ENCODE results near the gene PRSS50.

Gene PRSS50

DNA sequence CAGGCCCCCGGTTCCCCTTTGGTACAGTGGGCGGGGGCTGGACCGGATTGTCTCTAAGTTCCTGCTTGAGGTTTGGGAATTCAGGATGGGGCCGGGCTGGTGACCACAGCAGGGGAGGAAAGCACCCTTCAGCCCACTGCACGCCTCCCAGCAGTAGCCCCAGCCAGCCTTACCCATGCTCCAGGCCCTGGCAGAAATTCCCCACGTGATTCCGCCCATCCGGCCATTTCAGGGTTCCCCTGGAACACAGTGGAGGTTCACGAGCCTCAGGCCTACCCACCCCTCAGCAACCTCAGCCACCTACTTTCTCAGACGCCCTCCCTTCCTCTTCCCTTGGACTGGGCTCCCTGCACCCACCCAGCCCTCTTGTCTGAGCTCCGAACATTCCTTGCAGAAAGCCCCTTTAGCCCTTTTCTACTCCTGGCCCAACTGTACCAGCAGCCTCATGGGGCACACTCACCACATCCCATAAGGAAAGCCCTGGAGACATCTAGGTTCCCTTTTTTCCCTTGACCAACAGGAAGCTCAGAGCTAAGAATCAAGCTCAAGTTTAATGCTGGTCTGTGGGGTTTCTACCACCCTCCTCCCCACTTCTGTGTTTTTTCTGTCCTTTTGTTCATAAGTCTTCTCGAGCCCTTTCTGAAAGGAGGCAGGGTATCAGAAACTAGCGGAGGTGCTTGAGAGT lies 35.7 kb downstream of the PRSS50 start:
- ChIA-PET POLR2A (no interaction called here), CTCF (no interaction called here)
- DNase-seq (ENCODE audit: extremely low spot score): no peak
- TF ChIP-seq, protein P1, sequence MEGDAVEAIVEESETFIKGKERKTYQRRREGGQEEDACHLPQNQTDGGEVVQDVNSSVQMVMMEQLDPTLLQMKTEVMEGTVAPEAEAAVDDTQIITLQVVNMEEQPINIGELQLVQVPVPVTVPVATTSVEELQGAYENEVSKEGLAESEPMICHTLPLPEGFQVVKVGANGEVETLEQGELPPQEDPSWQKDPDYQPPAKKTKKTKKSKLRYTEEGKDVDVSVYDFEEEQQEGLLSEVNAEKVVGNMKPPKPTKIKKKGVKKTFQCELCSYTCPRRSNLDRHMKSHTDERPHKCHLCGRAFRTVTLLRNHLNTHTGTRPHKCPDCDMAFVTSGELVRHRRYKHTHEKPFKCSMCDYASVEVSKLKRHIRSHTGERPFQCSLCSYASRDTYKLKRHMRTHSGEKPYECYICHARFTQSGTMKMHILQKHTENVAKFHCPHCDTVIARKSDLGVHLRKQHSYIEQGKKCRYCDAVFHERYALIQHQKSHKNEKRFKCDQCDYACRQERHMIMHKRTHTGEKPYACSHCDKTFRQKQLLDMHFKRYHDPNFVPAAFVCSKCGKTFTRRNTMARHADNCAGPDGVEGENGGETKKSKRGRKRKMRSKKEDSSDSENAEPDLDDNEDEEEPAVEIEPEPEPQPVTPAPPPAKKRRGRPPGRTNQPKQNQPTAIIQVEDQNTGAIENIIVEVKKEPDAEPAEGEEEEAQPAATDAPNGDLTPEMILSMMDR (IDR thresholded peaks at IDR 0.05; ENCODE audit: control extremely low read depth, extremely low read depth, low read depth, missing control alignments): no peak

DNA sequence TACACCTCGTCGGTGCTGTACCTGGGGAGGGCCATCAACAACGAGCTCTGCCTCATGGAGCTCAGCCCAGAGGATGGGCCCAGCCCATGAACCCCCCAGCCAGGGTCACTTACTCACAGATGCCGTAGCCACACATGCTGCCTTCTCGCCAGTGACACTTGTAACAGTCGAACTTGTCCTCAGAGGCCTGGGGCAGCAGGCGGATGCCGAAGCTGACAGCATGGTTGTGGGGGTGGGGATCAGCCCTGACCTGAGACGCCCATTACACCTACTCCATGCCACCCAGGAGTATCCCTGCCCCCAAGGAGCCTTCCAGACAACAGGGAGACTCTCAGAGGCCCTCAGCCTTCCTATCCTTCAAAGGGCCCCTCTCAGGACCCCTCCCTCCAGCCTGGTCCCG lies 36.3 kb downstream of the PRSS50 start:
- POLR2A ChIA-PET: no interaction called here
- TF ChIP-seq, protein P1 (IDR thresholded peaks at IDR 0.05; ENCODE audit: control extremely low read depth, extremely low read depth, low read depth, missing control alignments): no peak
- CTCF ChIA-PET: no interaction called here
- no peak for DNase-seq (ENCODE audit: extremely low spot score)

- TF ChIP-seq, protein P1 (IDR thresholded peaks at IDR 0.05; ENCODE audit: control extremely low read depth, extremely low read depth, low read depth, missing control alignments): no peak
- ChIA-PET POLR2A (no interaction called here), CTCF (interaction anchor here (1.2 kb wide), 1 partner anchor 51 kb away, joined by 4 read pairs; no protein-coding TSS in a partner anchor)
- no peak for DNase-seq (ENCODE audit: extremely low spot score)
Observed at GRCh38 chr3:46680298-46680826, 37.3 kb downstream of the PRSS50 start.

DNA sequence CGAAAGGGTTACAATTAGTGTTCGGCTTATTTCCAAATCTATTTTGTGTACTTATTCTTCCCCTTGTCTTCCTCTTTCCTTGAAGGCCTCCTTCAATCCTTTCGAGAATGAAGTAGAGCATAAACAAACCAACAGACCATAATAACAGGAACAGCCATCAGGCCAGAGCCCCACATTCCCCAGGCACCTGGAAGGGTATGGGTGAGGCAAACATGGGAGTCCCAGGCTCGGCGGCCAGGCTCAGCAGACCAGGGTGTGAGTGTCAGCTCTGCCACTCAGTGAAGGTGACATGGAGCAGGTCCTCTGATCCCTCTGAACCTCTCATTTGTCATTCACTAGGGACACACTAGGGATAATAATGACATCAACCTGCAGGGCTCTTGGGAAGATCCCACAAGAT lies 38.0 kb downstream of the PRSS50 start:
- no peak for DNase-seq (ENCODE audit: extremely low spot score)
- POLR2A ChIA-PET: no interaction called here
- CTCF ChIA-PET: interaction anchor here (1.2 kb wide), 1 partner anchor 50 kb away, joined by 4 read pairs; no protein-coding TSS in a partner anchor
- TF ChIP-seq, protein P1 (IDR thresholded peaks at IDR 0.05; ENCODE audit: control extremely low read depth, extremely low read depth, low read depth, missing control alignments): no peak

DNA sequence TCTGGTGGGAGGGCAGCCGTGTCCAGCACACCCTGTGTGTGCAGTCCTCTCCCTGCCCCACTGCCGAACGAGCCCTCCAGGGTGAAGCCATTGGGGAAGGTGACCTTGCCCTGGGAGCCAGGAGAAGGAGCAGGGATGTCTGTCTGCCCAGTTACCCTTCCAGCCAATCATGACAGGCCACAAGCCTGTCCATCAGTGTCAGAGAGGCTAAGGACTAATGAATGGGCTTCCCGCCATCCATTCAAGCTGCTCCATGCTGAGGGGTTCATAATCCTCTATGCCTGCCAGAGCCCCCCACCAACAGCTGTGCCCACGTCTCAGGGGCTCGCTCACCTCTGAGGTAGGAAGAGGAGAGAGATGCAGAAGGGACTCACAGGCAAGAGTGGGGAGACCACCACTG lies 39.4 kb downstream of the PRSS50 start:
- TF ChIP-seq, protein P1 (IDR thresholded peaks at IDR 0.05; ENCODE audit: control extremely low read depth, extremely low read depth, low read depth, missing control alignments): no peak
- ChIA-PET CTCF (no interaction called here), POLR2A (no interaction called here)
- no peak for DNase-seq (ENCODE audit: extremely low spot score)

DNA sequence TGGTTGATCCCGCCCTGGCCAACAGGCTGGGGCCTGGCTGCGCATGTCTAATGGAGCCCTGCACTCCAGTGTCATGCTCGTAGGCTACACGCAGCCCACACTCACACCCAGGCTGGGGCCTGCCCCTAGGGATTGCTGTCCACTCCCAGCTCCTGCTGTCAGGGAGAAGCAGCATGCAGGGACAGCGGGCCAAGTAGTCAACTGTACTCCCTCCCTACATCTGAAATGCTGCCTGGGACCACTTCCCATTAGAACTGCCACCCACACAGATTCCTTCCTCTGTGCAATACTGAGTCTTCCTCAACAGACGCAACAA lies 40.3 kb downstream of the PRSS50 start:
- ChIA-PET POLR2A (no interaction called here), CTCF (no interaction called here)
- TF ChIP-seq, protein P1 (IDR thresholded peaks at IDR 0.05; ENCODE audit: control extremely low read depth, extremely low read depth, low read depth, missing control alignments): no peak
- DNase-seq (ENCODE audit: extremely low spot score): no peak

Data from GM10248 (cell line).